Measurements from ENCODE around the gene NFIX.

NFIX gene

GRCh38 chr19:13051557-13052165 lies 56.4 kb downstream of the NFIX start:
- no peak for TF ChIP-seq GATA2 (IDR thresholded peaks at IDR 0.05; ENCODE audit: low read depth, low read length)
- TF ChIP-seq GATA3 (IDR thresholded peaks at IDR 0.05; ENCODE audit: low read depth, low read length): no peak

DNA sequence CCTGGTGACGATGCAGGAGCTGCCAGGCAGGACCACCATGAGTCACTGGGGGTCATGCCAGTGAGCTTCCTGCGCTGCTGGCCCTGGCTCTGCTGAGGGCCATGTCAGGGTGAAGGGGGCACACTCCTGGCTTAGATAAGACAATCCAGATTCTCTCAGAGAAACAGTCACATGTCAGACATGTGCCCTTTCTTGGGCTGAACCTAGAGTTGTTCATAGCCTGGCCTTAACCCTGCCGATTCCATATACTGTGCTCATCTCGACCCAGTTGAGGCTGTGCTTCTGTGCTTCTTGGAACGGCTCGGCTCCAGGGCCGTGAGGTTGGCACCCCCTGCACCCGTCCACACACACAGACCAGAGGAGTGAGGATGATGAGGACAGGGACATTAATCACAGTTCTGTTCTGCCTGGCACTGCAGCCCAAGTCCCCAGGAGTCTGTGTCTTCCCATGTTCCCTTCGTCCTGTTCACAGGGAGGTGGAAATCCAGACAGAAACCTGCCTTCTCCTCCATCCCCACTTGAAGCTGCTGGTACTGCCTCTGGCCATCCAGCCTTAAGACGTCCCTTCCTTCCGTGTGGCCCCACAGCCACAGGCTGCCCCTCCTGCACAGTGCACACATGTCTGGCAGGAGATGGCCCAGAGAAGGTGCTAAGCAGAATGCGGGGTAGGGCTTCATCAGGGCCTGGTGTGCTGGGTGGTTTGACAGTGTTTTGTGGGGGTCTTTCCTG lies 57.3 kb downstream of the NFIX start:
- TF ChIP-seq GATA3 (IDR thresholded peaks at IDR 0.05; ENCODE audit: low read depth, low read length) (no peak), GATA2 (IDR thresholded peaks at IDR 0.05; ENCODE audit: low read depth, low read length) (no peak)

DNA sequence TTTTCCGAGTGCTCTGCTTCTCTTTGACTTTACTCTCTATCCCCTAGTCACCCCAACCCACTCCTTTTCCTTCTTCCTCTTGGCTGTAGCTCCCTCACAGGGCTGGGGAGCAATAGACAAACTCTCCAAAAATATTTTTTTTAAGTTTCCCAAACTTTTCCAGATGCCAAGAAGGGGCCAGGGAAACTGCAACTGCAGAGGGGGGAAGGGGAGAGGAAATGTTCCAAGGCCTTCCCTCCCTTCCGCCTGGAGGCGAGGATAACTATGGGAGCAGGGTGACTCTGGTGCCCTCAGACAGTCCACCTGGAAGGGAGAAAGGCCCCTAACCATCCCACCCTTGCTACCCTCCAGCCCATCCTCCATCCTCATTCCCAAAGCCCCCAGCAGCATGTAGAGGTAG lies 58.0 kb downstream of the NFIX start:
- TF ChIP-seq GATA2 (IDR thresholded peaks at IDR 0.05; ENCODE audit: low read depth, low read length) (no peak), GATA3 (IDR thresholded peaks at IDR 0.05; ENCODE audit: low read depth, low read length) (no peak)

DNA sequence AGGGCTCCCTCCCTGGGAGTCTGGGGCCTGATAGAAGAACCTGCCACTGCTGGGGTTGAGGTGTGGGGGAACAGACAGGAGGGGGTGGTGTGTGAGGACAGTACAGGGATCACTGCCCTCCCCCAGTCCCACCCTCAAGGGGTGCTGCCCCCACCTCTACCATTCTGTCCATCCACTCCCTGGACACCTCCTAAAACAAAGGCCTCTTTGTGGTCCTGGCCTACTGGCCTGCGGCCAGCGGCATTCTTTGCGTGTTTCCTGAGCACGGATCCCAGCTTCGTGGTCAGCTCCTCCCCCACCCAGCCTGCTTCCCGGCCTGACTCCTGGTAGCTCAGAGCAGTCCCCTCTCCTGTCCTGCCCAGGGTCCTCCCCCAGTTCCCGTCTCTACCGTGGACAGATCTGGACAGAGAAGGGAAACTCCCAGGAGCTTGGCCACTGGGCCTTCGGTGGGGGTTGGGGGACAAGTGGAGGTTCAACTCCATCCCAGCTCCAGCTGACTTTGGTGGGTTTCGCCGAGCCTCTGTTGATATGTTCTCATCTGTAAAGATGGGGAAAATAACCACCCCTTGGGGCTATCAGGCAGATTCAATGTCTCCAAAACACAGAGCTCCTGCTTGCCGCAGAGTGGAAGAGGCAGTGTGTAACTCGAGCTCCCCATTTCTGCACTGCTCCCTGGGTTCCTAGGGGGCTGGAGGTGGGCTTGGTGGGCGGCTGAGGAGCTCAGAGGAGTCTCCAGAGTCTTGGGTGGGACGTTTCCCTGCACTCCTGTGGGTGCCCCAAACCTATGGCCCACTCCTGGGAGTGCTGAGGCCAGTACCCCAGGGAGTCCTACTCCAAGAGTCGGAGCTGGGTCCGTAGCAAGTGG lies 58.7 kb downstream of the NFIX start:
- TF ChIP-seq GATA3 (IDR thresholded peaks at IDR 0.05; ENCODE audit: low read depth, low read length) (no peak), GATA2 (IDR thresholded peaks at IDR 0.05; ENCODE audit: low read depth, low read length) (no peak)

- TF ChIP-seq GATA3 (IDR thresholded peaks at IDR 0.05; ENCODE audit: low read depth, low read length) (no peak), GATA2 (IDR thresholded peaks at IDR 0.05; ENCODE audit: low read depth, low read length) (no peak)
Measured at GRCh38 chr19:13054626-13055212, 59.4 kb downstream of the NFIX start.

DNA sequence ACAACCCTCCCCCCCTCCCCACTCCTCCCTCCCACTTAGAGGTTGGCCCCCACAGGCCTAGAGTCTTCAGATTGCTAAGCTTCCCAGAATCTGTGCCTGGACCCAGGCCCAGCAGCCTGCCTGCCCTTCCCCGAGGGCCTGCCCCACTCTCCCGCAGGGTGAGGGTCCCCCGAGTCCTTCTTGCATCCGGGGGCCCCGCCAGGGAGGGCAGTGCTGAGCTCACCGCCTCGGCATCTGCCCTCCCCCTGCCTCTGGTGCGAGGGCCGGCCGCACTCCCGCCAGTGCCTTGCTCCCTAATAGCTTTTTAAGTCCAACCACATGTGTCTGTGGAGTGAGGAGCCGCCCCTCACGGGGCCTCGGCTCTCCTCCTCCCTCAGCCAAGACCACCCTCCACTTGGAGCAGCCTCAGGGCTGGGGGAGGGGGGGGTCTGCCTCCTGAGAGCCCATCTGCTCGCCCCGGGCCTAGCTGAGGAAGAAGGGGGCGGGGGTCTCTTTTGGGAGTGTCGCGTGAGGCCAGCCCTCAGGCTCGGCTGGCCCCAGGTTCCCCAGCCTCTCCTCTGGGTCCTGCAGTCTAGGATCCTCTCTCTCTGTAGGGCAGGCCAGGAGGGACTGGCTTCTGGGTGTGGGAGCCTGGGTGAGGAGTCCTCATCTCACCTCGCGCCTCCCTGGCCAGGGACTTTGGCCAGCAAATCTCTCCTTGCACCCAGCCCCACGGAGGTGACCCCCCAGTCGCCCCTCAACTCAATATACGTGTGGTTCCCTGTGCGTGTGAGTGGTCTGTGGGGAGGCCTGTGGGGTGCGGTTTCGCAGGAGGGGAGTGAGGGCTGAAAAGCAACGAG lies 60.2 kb downstream of the NFIX start:
- TF ChIP-seq GATA3 (IDR thresholded peaks at IDR 0.05; ENCODE audit: low read depth, low read length): no peak

- TF ChIP-seq GATA3 (IDR thresholded peaks at IDR 0.05; ENCODE audit: low read depth, low read length) (no peak), GATA2 (IDR thresholded peaks at IDR 0.05; ENCODE audit: low read depth, low read length) (no peak)
Measured at GRCh38 chr19:13056052-13056660, 60.9 kb downstream of the NFIX start.

GRCh38 chr19:13057147-13057572 lies 61.9 kb downstream of the NFIX start:
- TF ChIP-seq GATA3 (IDR thresholded peaks at IDR 0.05; ENCODE audit: low read depth, low read length) (no peak), GATA2 (IDR thresholded peaks at IDR 0.05; ENCODE audit: low read depth, low read length) (no peak)

- TF ChIP-seq GATA3 (IDR thresholded peaks at IDR 0.05; ENCODE audit: low read depth, low read length): no peak
- no peak for TF ChIP-seq GATA2 (IDR thresholded peaks at IDR 0.05; ENCODE audit: low read depth, low read length)
Measured at GRCh38 chr19:13057744-13058143, 62.5 kb downstream of the NFIX start.

DNA sequence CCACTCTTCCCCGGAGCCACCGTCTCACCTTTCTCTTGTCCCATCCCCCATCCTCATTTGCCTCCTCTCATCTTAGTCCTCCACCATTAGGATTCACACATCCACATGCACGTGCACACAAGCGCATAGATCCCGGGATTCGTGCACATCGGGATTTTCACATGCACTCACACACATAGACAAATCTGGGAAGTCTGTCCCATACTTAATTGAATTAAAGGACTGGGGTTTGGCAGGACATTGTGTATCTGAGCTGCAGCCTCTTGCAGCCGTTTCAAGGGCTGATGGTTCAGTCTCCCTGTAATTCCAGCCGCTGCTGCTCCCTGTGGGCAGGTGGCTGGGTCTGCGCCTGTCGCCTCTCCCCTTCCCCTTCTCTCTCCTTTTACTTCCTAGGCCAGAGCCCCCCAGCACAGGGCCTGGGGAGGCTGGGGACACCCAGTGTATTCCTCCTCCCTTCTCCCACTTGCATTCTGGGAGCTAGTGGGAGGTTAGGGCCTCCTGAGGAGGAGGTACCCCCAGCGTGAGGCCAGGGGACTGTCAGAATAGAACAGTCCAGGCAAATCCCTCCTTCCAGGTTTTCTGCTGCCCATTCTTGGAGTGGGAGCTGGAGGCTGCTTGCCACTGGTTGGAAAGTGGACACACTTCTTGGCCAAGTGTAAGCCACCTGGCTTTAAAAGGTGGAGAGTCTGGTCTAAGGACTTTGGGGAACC lies 63.8 kb downstream of the NFIX start:
- TF ChIP-seq GATA2 (IDR thresholded peaks at IDR 0.05; ENCODE audit: low read depth, low read length) (no peak), GATA3 (IDR thresholded peaks at IDR 0.05; ENCODE audit: low read depth, low read length) (no peak)

- no peak for TF ChIP-seq GATA3 (IDR thresholded peaks at IDR 0.05; ENCODE audit: low read depth, low read length)
- no peak for TF ChIP-seq GATA2 (IDR thresholded peaks at IDR 0.05; ENCODE audit: low read depth, low read length)
Measured at GRCh38 chr19:13060233-13060963, 65.1 kb downstream of the NFIX start.
